GM10266 (cell line): ENCODE data around the gene TTC3.

Source experiments
- DNase-seq: peaks from one replicate; pipeline ENCODE4 v3.0.0; 2012; ENCODE audit errors: extremely low spot score
- TF ChIP-seq, protein P1 (sequence below): IDR thresholded peaks from 2 replicates; pipeline ENCODE4 v1.5.1; 2012; ENCODE audit warnings: mild to moderate bottlenecking, low read depth; ENCODE audit not compliant: control insufficient read depth, insufficient read depth; ENCODE audit errors: missing control alignments

The TTC3 gene

GRCh38 chr21:37039411-37040075, 33.5 kb upstream of the TTC3 start:
- DNase-seq = no peak
- TF ChIP-seq, protein P1, sequence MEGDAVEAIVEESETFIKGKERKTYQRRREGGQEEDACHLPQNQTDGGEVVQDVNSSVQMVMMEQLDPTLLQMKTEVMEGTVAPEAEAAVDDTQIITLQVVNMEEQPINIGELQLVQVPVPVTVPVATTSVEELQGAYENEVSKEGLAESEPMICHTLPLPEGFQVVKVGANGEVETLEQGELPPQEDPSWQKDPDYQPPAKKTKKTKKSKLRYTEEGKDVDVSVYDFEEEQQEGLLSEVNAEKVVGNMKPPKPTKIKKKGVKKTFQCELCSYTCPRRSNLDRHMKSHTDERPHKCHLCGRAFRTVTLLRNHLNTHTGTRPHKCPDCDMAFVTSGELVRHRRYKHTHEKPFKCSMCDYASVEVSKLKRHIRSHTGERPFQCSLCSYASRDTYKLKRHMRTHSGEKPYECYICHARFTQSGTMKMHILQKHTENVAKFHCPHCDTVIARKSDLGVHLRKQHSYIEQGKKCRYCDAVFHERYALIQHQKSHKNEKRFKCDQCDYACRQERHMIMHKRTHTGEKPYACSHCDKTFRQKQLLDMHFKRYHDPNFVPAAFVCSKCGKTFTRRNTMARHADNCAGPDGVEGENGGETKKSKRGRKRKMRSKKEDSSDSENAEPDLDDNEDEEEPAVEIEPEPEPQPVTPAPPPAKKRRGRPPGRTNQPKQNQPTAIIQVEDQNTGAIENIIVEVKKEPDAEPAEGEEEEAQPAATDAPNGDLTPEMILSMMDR = no peak

- DNase-seq = no peak
- TF ChIP-seq, protein P1 = no peak
These were observed 32.8 kb upstream of the TTC3 start for GRCh38 chr21:37040212-37040611.

- DNase-seq = no peak
- TF ChIP-seq, protein P1 = no peak
These were observed 31.3 kb upstream of the TTC3 start for GRCh38 chr21:37041706-37042271.

DNA sequence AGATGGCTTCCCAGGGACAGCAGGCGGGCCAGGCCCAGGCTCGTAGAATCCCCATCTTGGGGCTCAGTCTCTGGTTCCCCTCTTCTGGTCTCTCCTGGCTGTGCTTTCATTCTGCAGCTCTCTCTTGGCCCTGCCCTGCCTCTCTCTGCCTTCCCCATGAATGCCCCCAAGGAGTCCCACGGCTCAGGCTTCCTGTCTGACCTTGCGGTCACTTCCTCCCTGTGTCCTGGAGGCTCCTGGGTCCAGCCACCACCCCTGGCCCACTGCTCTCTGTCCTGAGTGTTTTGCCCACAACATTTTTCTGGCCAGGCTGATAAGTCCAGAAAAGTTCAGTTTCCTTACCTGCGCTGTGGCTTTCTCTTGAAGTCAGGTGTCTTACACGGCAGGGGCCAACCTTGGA, 29.2 kb upstream of the TTC3 start:
- TF ChIP-seq, protein P1 = no peak

GRCh38 chr21:37044643-37045042, 28.4 kb upstream of the TTC3 start:
- TF ChIP-seq, protein P1 = no peak
- DNase-seq = no peak

More for the DNA sequence above, 29.2 kb upstream of the TTC3 start:
- no peak for DNase-seq

GRCh38 chr21:37045149-37045548, 27.9 kb upstream of the TTC3 start:
- no peak for DNase-seq
- TF ChIP-seq, protein P1 = no peak

GRCh38 chr21:37045556-37045955, 27.5 kb upstream of the TTC3 start:
- DNase-seq = no peak
- TF ChIP-seq, protein P1 = no peak
